ENCODE results near the gene DAB2. TPM values are rescaled to one million over a fixed set of nuclear protein-coding genes. Genes with fewer than 3 reads are reported as not detected.

The DAB2 gene
- total and polyA plus RNA-seq, 12 donors: 6.5 to 64.7 (median 22.3) TPM

DNA sequence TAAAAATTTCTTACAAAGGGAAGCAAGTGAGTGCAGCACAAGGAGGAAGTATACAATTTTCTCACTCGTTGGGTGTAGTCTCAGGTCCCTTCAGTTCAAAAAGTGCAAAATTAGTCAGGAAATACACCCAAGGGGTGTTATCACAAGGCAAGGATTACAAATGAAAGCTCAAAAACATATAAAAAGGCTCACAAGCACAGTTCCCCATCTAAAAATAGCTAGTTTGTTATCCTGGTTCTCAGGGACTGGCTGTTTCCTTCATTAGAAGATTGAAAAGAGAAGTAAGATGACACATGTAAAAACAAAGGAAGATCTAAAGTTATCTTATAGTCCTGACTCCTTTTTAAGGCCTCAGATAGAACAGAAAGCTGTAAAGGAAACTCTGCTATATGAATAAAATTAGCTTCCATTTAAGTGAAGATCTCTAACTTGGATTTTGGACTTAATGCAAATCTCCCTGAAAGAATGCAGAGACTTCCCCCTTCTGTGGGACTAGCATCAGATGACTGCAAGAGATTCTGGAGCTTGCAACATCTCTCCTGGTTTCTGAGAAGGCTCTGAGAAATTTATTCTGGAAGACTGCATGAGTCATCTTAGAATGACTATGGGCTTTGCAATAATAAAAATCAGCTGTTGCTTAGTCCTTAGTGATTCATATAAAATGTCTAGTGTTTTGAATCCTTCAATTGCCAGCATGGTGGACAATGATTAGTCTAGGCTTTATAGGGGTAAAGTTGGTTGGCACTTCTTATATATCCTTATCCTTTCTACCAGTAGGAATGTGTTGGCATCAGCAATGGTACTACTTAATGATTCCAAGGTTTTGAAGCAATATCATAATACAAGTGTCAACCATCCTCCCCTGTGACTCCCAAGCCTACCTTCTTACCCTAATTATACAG is 25.4 kb downstream of the DAB2 start:
- Histone ChIP-seq H3K27me3 (no peaks in the 10 kb centered on the region), H3K4me1 (peaks cover 0 to 72% (median 35%) of the 10 kb centered on the region in 9 donors), H3K27ac (peak overlapping the region in 9 of 10 donors; percentile 34 to 84 (median 68)), H3K36me3 (peaks cover 0 to 33% (median 0%) of the 10 kb centered on the region in 9 donors), H3K9me3 (peaks cover 0 to 3% (median 0%) of the 10 kb centered on the region in 11 donors), H3K4me3 (no peak overlapping the region)
- intact Hi-C loops (cut with DNase I): no loop called here
- DNase-seq (peak in 1 of 2 donors; percentile 39), ATAC-seq (peak; percentile 82 to 93 (median 86))
- 39 to 76% methylated on average over 1 of the region's 1 CpG for WGBS, 2 donors
- TF ChIP-seq, protein P1, sequence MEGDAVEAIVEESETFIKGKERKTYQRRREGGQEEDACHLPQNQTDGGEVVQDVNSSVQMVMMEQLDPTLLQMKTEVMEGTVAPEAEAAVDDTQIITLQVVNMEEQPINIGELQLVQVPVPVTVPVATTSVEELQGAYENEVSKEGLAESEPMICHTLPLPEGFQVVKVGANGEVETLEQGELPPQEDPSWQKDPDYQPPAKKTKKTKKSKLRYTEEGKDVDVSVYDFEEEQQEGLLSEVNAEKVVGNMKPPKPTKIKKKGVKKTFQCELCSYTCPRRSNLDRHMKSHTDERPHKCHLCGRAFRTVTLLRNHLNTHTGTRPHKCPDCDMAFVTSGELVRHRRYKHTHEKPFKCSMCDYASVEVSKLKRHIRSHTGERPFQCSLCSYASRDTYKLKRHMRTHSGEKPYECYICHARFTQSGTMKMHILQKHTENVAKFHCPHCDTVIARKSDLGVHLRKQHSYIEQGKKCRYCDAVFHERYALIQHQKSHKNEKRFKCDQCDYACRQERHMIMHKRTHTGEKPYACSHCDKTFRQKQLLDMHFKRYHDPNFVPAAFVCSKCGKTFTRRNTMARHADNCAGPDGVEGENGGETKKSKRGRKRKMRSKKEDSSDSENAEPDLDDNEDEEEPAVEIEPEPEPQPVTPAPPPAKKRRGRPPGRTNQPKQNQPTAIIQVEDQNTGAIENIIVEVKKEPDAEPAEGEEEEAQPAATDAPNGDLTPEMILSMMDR (IDR thresholded peaks at IDR 0.05): no peak

DNA sequence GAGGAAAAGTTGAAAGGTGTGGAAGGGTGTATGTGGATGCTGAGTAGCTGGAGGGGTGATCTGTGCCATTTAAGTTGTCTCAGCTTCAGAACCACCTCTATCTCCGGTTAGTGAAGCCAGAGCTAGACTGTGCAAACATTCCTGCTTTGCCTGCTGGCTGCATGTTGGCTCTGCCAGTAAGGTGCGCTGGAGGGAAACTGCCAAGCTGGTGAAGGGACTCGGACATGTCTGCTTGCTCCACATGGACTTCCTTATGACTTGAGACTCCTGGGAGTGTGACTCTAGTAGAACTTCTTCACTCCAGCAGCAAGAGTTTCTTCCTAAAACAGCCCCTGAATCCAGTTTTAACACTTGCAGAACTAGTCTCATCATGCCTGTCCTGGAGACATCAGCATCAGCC is 27.9 kb downstream of the DAB2 start:
- DNase-seq (no peak), ATAC-seq (no peak)
- TF ChIP-seq, protein P1 (IDR thresholded peaks at IDR 0.05): no peak
- WGBS, 2 donors: 87 to 91% methylated on average over 3 of the region's 3 CpGs
- H3K27me3 ChIP-seq: no peaks in the 10 kb centered on the region
- H3K4me3 ChIP-seq: no peak overlapping the region
- intact Hi-C loops (cut with DNase I): no loop called here
- peaks cover 0 to 51% (median 13%) of the 10 kb centered on the region in 9 donors for H3K36me3 ChIP-seq
- H3K27ac ChIP-seq: peak overlapping the region in 1 of 10 donors; percentile 84
- peaks cover 0 to 66% (median 32%) of the 10 kb centered on the region in 9 donors for H3K4me1 ChIP-seq
- no peaks in the 10 kb centered on the region for H3K9me3 ChIP-seq

- Histone ChIP-seq H3K4me1 (peaks cover 0 to 52% (median 28%) of the 10 kb centered on the region in 9 donors), H3K4me3 (no peak overlapping the region), H3K27me3 (no peaks in the 10 kb centered on the region), H3K27ac (peak overlapping the region in 1 of 10 donors; percentile 5), H3K36me3 (peaks cover 0 to 63% (median 13%) of the 10 kb centered on the region in 9 donors), H3K9me3 (no peaks in the 10 kb centered on the region)
- intact Hi-C loops (cut with DNase I): no loop called here
- TF ChIP-seq, protein P1 (IDR thresholded peaks at IDR 0.05): no peak
- ATAC-seq (no peak), DNase-seq (no peak)
These were observed 29.3 kb downstream of the DAB2 start for GRCh38 chr5:39395521-39395920.

DNA sequence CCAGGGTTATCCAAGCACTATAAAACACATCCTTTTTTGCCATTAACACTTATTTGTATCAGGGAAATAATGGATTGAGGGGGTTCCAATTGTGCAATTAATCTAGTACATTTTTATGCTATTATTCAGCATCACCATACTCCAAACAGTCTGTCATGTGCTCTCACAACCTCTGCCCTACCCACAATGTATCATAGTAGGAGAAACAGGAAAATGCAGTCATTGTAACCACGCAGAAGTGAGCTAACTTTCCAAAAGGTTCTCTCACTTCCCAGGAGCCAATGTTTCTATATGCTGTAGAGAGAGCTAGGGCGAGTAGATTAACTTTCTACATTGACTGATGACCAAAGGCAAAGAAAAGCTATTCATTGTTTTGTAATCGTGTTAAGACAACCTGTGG is 29.8 kb downstream of the DAB2 start:
- H3K4me3 ChIP-seq: no peak overlapping the region
- peak in 1 of 8 donors; percentile 60 for ATAC-seq
- H3K4me1 ChIP-seq: peaks cover 0 to 47% (median 23%) of the 10 kb centered on the region in 9 donors
- TF ChIP-seq, protein P1 (IDR thresholded peaks at IDR 0.05): no peak
- H3K36me3 ChIP-seq: peaks cover 0 to 69% (median 13%) of the 10 kb centered on the region in 9 donors
- no peak for DNase-seq
- intact Hi-C loops (cut with DNase I): no loop called here
- no peaks in the 10 kb centered on the region for H3K9me3 ChIP-seq
- WGBS, 2 donors: 63 to 71% methylated on average over 3 of the region's 3 CpGs
- peak overlapping the region in 1 of 10 donors; percentile 5 for H3K27ac ChIP-seq
- H3K27me3 ChIP-seq: no peaks in the 10 kb centered on the region
